ENCODE results near the gene RCBTB1. TPM values are rescaled to one million over a fixed set of nuclear protein-coding genes. Genes with fewer than 3 reads are reported as not detected.
A peak's percentile ranks its signal among the peaks of the same experiment; 100 is the strongest.

The RCBTB1 gene
- total and polyA plus RNA-seq, 2 donors (not counting 3 experiments of a cell fraction or from before 2014, with no cell fraction given): 12.1 to 23.8 TPM

GRCh38 chr13:49499889-49500660, 85.3 kb downstream of the RCBTB1 start:
- ChIA-PET POLR2A (no interaction called here), CTCF (interaction anchor here (1.4 kb wide), 1 partner anchor 107 kb away, joined by 3 read pairs; no protein-coding TSS in a partner anchor)
- Histone ChIP-seq H3K9ac (replicated peaks; ENCODE audit: extremely low read depth, insufficient read depth, low read length) (no peak overlapping the region), H2AFZ (ENCODE audit: low read depth, low read length) (no peak overlapping the region), H3K4me1 (ENCODE audit: control insufficient read depth, extremely low read depth, insufficient read depth, low read length) (peaks cover 7% of the 10 kb centered on the region), H3K27me3 (ENCODE audit: control insufficient read depth in 2 of 2, insufficient read depth in 2 of 2, low read length in 2 of 2) (no peaks in the 10 kb centered on the region), H3K79me2 (ENCODE audit: control insufficient read depth, insufficient read depth, low read length) (no peaks in the 10 kb centered on the region), H3K27ac (ENCODE audit: insufficient read depth, low read depth, low read length) (no peak overlapping the region), H3K9me3 (replicated peaks; ENCODE audit: control insufficient read depth, insufficient read depth, low read length) (no peaks in the 10 kb centered on the region), H3K9me1 (replicated peaks; ENCODE audit: control insufficient read depth, extremely low read depth, insufficient read depth, low read length) (no peaks in the 10 kb centered on the region), H3K4me3 (replicated peaks in 1 of 3; ENCODE audit: insufficient read depth in 1 of 3, low read depth in 1 of 3, low read length in 3 of 3) (no peak overlapping the region), H4K20me1 (replicated peaks; ENCODE audit: control insufficient read depth, extremely low read depth, insufficient read depth, low read length) (no peaks in the 10 kb centered on the region), H3K36me3 (ENCODE audit: control insufficient read depth in 2 of 2, extremely low read depth in 1 of 2, insufficient read depth in 2 of 2, low read length in 2 of 2) (no peaks in the 10 kb centered on the region), H3K4me2 (ENCODE audit: insufficient read depth, low read length) (no peak overlapping the region)
- intact Hi-C loops (cut with micrococcal nuclease) (loop anchor here (5.0 kb wide), 1 partner anchor 188 kb away; no protein-coding TSS in a partner anchor), dilution Hi-C loops (cut with MboI; ENCODE audit: extremely low pct_ligation_motif_present, low sequenced_read_pairs) (no loop called here)
- TF ChIP-seq, protein P1, sequence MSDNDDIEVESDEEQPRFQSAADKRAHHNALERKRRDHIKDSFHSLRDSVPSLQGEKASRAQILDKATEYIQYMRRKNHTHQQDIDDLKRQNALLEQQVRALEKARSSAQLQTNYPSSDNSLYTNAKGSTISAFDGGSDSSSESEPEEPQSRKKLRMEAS (IDR thresholded peaks at IDR 0.05; ENCODE audit: insufficient read depth, insufficient read length): no peak
- TF ChIP-seq GATA2 (IDR thresholded peaks at IDR 0.05; ENCODE audit: insufficient read depth, insufficient read length, low read depth, low read length): peak; percentile 77
- TF ChIP-seq FOS (IDR thresholded peaks at IDR 0.05; ENCODE audit: borderline replicate concordance, insufficient read depth, low read length): no peak
- DNase-seq (ENCODE audit: low read depth, low spot score) (no peak), FAIRE-seq (no peak)
- BruUV-seq (replicated peaks): no TSS peak

- intact Hi-C loops (cut with micrococcal nuclease): loop anchor here (5.0 kb wide), 1 partner anchor 186 kb away; no protein-coding TSS in a partner anchor
- BruUV-seq (replicated peaks): no TSS peak
- Histone ChIP-seq H2AFZ (ENCODE audit: low read depth, low read length) (no peak overlapping the region), H3K4me2 (ENCODE audit: insufficient read depth, low read length) (no peak overlapping the region), H3K27me3 (ENCODE audit: control insufficient read depth in 2 of 2, insufficient read depth in 2 of 2, low read length in 2 of 2) (no peaks in the 10 kb centered on the region), H3K27ac (ENCODE audit: insufficient read depth, low read depth, low read length) (no peak overlapping the region), H3K9ac (replicated peaks; ENCODE audit: extremely low read depth, insufficient read depth, low read length) (no peak overlapping the region), H3K79me2 (ENCODE audit: control insufficient read depth, insufficient read depth, low read length) (no peaks in the 10 kb centered on the region), H3K36me3 (ENCODE audit: control insufficient read depth in 2 of 2, extremely low read depth in 1 of 2, insufficient read depth in 2 of 2, low read length in 2 of 2) (no peaks in the 10 kb centered on the region), H3K9me1 (replicated peaks; ENCODE audit: control insufficient read depth, extremely low read depth, insufficient read depth, low read length) (no peaks in the 10 kb centered on the region), H3K9me3 (replicated peaks; ENCODE audit: control insufficient read depth, insufficient read depth, low read length) (no peaks in the 10 kb centered on the region), H3K4me1 (ENCODE audit: control insufficient read depth, extremely low read depth, insufficient read depth, low read length) (peaks cover 15% of the 10 kb centered on the region), H3K4me3 (replicated peaks in 1 of 3; ENCODE audit: insufficient read depth in 1 of 3, low read depth in 1 of 3, low read length in 3 of 3) (no peak overlapping the region), H4K20me1 (replicated peaks; ENCODE audit: control insufficient read depth, extremely low read depth, insufficient read depth, low read length) (no peaks in the 10 kb centered on the region)
- CTCF ChIA-PET: no interaction called here
- no peak for DNase-seq (ENCODE audit: low read depth, low spot score)
- FAIRE-seq: no peak
- POLR2A ChIA-PET: no interaction called here
- no peak for TF ChIP-seq POLR2AphosphoS5 (IDR thresholded peaks at IDR 0.05; ENCODE audit: insufficient read depth, low read depth, low read length)
- TF ChIP-seq EZH2 (IDR thresholded peaks at IDR 0.05; ENCODE audit: borderline replicate concordance, low read depth, low read length, severe bottlenecking): no peak
- no peak for TF ChIP-seq POLR2A (IDR thresholded peaks at IDR 0.05; ENCODE audit: low read depth, low read length)
- TF ChIP-seq JUN (IDR thresholded peaks at IDR 0.05; ENCODE audit: borderline replicate concordance, insufficient read depth, insufficient read length, low read depth): no peak
- no peak for TF ChIP-seq FOS (IDR thresholded peaks at IDR 0.05; ENCODE audit: borderline replicate concordance, insufficient read depth, low read length)
- TF ChIP-seq, protein P1 (IDR thresholded peaks at IDR 0.05; ENCODE audit: insufficient read depth, insufficient read length): no peak
- no peak for TF ChIP-seq GATA2 (IDR thresholded peaks at IDR 0.05; ENCODE audit: insufficient read depth, insufficient read length, low read depth, low read length)
- TF ChIP-seq, protein P2, sequence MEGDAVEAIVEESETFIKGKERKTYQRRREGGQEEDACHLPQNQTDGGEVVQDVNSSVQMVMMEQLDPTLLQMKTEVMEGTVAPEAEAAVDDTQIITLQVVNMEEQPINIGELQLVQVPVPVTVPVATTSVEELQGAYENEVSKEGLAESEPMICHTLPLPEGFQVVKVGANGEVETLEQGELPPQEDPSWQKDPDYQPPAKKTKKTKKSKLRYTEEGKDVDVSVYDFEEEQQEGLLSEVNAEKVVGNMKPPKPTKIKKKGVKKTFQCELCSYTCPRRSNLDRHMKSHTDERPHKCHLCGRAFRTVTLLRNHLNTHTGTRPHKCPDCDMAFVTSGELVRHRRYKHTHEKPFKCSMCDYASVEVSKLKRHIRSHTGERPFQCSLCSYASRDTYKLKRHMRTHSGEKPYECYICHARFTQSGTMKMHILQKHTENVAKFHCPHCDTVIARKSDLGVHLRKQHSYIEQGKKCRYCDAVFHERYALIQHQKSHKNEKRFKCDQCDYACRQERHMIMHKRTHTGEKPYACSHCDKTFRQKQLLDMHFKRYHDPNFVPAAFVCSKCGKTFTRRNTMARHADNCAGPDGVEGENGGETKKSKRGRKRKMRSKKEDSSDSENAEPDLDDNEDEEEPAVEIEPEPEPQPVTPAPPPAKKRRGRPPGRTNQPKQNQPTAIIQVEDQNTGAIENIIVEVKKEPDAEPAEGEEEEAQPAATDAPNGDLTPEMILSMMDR (IDR thresholded peaks at IDR 0.05; ENCODE audit: extremely low read depth in 1 of 2, insufficient read depth in 1 of 2, low read depth in 1 of 2, low read length in 2 of 2): no peak
- no peak for TF ChIP-seq MYC (IDR thresholded peaks at IDR 0.05; ENCODE audit: low read depth, low read length)
- dilution Hi-C loops (cut with MboI; ENCODE audit: extremely low pct_ligation_motif_present, low sequenced_read_pairs): no loop called here
These were observed 87.2 kb downstream of the RCBTB1 start for GRCh38 chr13:49498206-49498605.
